ENCODE measurements around the gene KCNC1. TPM values are rescaled to one million over a fixed set of nuclear protein-coding genes. Genes with fewer than 3 reads are reported as not detected.

The KCNC1 gene
- total and polyA plus RNA-seq, 2 of the 13 experiments (the other 11 are each of a cell fraction or from before 2014, with no cell fraction given): 0.01 to 0.04 TPM

DNA sequence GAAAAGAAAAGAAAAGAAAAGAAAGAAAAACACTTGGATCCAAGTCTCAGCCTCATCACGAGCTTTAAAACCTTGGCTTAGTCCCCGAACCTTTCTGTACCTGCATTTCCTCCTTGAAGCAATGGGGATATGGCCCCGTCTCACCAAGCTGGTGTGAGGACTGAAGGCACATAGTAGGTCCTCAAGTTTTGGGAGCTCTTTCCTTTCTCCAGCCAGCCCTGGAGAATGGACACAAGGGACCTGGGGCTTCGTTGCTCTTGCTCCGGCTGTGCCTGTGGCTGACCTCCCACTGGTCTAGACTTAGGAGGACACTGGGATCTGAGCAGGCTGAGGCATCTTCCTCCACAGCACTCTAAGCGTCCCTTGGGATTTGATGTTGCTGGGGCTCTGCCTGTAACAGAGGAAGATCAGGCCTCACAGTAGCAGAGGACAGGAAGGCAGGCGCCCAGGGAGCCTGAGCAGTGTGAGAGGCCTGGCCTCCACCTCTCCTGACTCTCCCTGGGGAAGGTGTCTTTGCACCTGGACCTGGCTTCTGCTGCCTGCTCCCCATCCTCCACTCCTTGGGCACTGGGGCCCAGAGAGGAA lies 32.8 kb downstream of the KCNC1 start:
- H3K9me3 ChIP-seq (ENCODE audit: low read length): no peaks in the 10 kb centered on the region
- no peak overlapping the region for H3K4me2 ChIP-seq (ENCODE audit: low read depth, low read length)
- H2AFZ ChIP-seq (ENCODE audit: low read length): no peak overlapping the region
- H3K4me1 ChIP-seq (ENCODE audit: insufficient read depth, low read length): peaks cover 27% of the 10 kb centered on the region
- no peaks in the 10 kb centered on the region for H3K36me3 ChIP-seq (replicated peaks in 1 of 2; ENCODE audit: control insufficient read depth in 1 of 2, insufficient read depth in 2 of 2, low read length in 2 of 2)
- H3K27ac ChIP-seq (ENCODE audit: extremely low read length, insufficient read depth, low read length): no peak overlapping the region
- ChIA-PET CTCF (ENCODE audit: low intra/inter-chr PET ratio, low total read pairs) (no interaction called here), POLR2A (no interaction called here)
- DNase-seq (ENCODE audit: low spot score) (no peak), ATAC-seq (no peak), FAIRE-seq (no peak)
- H3K27me3 ChIP-seq (ENCODE audit: control insufficient read depth in 1 of 2, insufficient read depth in 2 of 2, low read length in 2 of 2): peaks cover 0 to 4% of the 10 kb centered on the region in 2 experiments; a peak in 2 of 5 replicates
- intact Hi-C loops (cut with micrococcal nuclease; ENCODE audit: unreplicated experiment) (loop anchor here (10.0 kb wide), 1 partner anchor 337 kb away; the partner anchor contains the start of gene SAAL1), in situ Hi-C loops (cut with HindIII; ENCODE audit: extremely low pct_ligation_motif_present, low pct_unique_long_range_greater_than_20kb) (no loop called here)
- peak; percentile 73 for TF ChIP-seq ZKSCAN1 (IDR thresholded peaks at IDR 0.05; ENCODE audit: low read length)
- TF ChIP-seq, protein P1, sequence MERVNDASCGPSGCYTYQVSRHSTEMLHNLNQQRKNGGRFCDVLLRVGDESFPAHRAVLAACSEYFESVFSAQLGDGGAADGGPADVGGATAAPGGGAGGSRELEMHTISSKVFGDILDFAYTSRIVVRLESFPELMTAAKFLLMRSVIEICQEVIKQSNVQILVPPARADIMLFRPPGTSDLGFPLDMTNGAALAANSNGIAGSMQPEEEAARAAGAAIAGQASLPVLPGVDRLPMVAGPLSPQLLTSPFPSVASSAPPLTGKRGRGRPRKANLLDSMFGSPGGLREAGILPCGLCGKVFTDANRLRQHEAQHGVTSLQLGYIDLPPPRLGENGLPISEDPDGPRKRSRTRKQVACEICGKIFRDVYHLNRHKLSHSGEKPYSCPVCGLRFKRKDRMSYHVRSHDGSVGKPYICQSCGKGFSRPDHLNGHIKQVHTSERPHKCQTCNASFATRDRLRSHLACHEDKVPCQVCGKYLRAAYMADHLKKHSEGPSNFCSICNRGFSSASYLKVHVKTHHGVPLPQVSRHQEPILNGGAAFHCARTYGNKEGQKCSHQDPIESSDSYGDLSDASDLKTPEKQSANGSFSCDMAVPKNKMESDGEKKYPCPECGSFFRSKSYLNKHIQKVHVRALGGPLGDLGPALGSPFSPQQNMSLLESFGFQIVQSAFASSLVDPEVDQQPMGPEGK (CRISPR knock-in tag; IDR thresholded peaks at IDR 0.05): no peak
- TF ChIP-seq, protein P2, sequence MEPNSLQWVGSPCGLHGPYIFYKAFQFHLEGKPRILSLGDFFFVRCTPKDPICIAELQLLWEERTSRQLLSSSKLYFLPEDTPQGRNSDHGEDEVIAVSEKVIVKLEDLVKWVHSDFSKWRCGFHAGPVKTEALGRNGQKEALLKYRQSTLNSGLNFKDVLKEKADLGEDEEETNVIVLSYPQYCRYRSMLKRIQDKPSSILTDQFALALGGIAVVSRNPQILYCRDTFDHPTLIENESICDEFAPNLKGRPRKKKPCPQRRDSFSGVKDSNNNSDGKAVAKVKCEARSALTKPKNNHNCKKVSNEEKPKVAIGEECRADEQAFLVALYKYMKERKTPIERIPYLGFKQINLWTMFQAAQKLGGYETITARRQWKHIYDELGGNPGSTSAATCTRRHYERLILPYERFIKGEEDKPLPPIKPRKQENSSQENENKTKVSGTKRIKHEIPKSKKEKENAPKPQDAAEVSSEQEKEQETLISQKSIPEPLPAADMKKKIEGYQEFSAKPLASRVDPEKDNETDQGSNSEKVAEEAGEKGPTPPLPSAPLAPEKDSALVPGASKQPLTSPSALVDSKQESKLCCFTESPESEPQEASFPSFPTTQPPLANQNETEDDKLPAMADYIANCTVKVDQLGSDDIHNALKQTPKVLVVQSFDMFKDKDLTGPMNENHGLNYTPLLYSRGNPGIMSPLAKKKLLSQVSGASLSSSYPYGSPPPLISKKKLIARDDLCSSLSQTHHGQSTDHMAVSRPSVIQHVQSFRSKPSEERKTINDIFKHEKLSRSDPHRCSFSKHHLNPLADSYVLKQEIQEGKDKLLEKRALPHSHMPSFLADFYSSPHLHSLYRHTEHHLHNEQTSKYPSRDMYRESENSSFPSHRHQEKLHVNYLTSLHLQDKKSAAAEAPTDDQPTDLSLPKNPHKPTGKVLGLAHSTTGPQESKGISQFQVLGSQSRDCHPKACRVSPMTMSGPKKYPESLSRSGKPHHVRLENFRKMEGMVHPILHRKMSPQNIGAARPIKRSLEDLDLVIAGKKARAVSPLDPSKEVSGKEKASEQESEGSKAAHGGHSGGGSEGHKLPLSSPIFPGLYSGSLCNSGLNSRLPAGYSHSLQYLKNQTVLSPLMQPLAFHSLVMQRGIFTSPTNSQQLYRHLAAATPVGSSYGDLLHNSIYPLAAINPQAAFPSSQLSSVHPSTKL (CRISPR knock-in tag; IDR thresholded peaks at IDR 0.05): no peak
- no peak for TF ChIP-seq ZNF451 (CRISPR knock-in tag; IDR thresholded peaks at IDR 0.05)
- TF ChIP-seq KDM2A (CRISPR knock-in tag; IDR thresholded peaks at IDR 0.05; ENCODE audit: borderline replicate concordance, low read depth): no peak
- no peak for TF ChIP-seq NR2F2 (IDR thresholded peaks at IDR 0.05; ENCODE audit: borderline replicate concordance, low read depth)
- H3K4me3 ChIP-seq (replicated peaks in 1 of 3; ENCODE audit: insufficient read depth in 1 of 3, low read depth in 2 of 3, low read length in 3 of 3): no peak overlapping the region
- WGBS (ENCODE audit: low lambda C conversion rate): 62% methylated on average over 6 of the region's 7 CpGs
- no peak overlapping the region for H3K9ac ChIP-seq (ENCODE audit: insufficient read depth, low read depth, low read length)
- H4K20me1 ChIP-seq (ENCODE audit: insufficient read depth, low read length): no peaks in the 10 kb centered on the region
- BruUV-seq (replicated peaks): no TSS peak
- no peaks in the 10 kb centered on the region for H3K79me2 ChIP-seq (ENCODE audit: insufficient read depth, low read length)

Data from HepG2 (cell line).